ENCODE data around the gene FOXF1.

The FOXF1 gene

DNA sequence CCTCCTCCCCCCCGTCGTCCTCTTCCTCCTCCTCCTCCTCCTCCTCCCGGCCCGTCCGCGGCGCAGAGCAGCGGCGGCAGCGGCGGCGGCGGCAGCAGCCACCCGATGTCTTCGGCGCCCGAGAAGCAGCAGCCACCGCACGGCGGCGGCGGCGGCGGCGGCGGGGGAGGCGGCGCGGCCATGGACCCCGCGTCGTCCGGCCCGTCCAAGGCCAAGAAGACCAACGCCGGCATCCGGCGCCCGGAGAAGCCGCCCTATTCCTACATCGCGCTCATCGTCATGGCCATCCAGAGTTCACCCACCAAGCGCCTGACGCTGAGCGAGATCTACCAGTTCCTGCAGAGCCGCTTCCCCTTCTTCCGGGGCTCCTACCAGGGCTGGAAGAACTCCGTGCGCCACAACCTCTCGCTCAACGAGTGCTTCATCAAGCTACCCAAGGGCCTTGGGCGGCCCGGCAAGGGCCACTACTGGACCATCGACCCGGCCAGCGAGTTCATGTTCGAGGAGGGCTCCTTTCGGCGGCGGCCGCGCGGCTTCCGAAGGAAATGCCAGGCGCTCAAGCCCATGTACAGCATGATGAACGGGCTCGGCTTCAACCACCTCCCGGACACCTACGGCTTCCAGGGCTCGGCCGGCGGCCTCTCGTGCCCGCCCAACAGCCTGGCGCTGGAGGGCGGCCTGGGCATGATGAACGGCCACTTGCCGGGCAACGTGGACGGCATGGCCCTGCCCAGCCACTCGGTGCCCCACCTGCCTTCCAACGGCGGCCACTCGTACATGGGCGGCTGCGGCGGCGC, at the start of gene FOXF1:
Gene FOXF1 (plus strand): TSS at position 63 of the 797 bp plus-strand sequence. CDS start 43 bp downstream, at position 106.
- no peak for DNase-seq (ENCODE audit: low spot score)

DNA sequence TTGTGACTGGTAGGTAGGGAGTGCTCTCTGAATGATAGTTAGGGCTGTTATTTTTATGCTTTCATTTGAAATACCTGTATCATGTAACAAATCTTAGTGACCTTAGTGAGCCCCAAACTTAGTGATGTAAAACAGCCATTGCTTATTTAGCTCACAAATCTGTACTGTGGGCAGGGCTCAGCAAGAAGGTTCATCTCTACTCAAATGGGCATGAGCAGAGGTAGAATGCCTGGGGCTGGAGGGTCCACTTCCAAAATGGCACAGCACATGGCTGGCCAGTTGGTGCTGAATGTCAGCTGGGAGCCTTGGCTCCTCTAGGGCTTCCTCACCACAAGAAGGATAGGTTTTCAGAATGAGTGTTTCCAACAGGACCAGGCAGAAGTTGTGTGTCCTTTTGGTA, 49.3 kb upstream of the FOXF1 start:
- DNase-seq (ENCODE audit: low spot score) = no peak

DNA sequence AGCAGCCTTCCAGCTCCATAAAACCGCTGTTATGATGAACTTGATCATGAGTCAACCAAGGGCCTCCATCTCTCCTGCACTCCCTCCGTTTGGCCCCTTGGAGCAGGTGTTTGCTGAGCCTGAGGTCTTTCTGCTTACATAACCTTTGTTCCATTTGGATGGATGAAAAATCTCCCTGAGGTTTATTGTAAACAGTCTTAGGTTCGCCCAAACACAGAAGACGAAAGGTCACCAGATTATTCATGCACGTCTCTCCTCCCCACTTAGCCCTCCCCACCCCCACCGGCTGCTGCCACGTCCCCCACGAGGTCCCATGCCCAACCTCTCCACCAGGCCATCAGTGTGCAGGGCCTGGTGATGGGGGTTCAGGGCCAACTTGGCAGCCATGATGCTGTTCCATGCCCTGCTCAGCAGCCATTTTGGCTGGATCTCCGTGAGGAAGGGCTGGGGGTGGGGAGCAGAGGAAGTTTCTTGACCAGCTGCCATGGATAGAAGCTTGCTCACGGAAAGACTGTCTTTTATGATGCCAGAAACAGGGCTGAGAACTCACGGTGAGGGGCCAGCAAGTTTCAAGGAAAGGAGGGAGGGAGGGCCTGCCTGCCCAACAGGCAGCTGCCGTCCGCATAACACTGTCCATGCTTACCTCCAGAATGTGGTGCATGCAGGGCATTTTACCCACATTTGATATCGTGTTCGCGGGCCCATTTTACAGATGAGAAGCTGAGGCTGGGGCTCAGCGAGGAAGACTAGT, 47.8 kb upstream of the FOXF1 start:
- DNase-seq (ENCODE audit: low spot score) = no peak

DNA sequence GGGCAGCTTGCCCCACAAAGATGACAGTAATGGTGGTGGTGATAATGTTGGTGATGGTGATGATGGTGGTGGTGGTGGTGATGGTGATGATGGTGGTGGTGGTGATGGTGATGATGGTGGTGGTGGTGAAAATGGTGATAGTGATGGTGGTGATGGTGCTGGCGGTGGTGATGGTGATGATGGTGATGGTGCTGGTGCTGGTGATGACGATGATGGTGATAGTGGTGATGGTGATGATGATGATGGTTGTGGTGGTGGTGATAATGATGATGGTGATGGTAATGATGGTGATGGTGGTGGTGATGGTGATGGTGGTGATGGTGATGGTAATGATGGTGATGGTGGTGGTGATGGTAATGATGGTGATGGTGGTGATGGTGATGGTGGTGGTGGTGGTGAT, 46.3 kb upstream of the FOXF1 start:
- DNase-seq (ENCODE audit: low spot score) = no peak

DNA sequence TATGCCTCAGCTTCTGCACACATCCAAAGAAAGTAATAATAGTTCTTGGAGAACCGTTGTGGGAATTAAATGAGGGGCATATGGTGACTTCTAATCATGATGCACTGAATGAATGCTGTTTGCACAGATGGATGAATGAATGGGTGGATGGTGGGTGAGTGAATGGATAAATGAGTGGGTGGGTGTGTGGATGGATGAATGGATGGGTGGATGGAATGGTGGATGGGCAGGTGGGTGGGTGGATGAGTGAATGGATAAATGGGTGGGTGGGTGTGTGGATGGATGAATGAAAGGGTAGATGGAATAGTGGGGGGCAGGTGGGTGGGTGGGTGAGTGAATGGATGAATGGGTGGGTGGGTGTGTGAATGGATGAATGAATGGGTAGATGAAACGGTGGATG, 44.9 kb upstream of the FOXF1 start:
- DNase-seq (ENCODE audit: low spot score) = no peak

DNA sequence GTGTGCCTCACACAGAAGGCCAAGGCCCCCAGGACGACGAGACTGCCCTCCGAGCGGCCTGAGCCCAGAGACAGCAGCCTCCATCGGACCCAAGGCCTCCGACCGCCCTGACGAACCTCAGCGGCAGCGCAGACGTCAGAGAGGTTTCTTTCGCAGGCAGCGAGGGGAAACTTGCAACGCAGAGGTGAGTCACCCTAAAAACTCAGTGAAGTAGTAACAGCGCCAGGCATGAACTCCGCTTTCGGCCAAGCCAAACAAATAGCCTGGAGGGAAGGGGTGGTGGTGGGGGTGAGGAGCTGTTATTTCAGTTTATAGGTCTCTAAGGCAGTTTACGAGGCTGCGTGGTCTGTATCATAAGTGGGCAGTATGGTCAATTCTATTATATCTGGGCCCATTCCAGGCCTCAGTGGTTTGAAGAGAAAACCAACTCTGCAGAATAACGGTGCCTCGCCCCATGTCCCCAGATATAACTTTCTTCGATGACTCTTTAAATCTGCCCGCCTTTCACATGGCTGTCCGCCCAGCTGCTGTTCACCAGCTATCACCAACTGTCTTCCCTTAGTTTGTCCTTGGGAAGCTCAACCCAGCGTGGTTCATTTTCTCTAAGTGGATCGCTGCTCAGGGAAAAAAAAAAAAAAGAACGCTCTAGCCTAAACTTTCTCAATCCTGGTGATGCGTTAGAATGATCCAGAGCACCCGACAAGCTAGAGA, 43.5 kb upstream of the FOXF1 start:
- no peak for DNase-seq (ENCODE audit: low spot score)

DNA sequence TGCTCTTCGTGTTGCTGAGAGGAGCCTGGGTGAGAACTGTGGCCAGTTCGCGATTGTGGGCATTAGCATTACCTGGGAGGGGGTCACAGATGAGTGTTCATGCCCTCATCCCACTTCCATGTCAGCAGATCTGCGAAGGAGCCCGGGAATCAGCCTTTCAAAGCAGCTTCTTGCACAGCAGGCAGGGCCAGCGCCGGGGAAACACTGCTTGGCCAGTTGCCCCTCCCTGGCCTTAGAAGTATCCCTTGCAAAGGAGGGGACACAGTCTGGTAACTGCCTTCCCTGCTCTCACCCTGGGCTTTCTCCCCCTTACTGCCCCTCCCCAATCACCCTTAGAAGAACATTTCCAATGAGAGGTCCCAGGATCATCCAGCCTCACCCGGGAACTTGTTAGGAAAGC, 42.8 kb upstream of the FOXF1 start:
- no peak for DNase-seq (ENCODE audit: low spot score)

DNA sequence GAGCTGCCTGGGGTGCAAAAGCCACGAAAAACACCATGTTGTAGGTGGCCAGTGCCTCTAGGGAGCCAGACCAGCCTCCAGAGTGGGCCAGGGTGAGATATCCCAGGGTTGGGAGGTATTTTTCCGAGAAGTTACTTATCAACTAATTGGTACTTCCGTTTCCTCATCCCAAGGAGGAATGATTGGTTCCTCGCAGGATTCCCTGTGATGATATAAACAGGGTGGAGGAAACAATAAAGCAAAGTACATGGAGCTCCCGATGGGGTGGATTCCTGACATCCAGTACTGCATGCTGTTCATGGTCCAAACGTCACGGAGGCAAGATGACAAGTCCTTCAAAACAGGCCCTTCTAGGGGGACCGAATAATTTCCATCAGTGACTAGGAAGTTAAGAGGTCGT, 39.4 kb upstream of the FOXF1 start:
- DNase-seq (ENCODE audit: low spot score) = no peak

DNA sequence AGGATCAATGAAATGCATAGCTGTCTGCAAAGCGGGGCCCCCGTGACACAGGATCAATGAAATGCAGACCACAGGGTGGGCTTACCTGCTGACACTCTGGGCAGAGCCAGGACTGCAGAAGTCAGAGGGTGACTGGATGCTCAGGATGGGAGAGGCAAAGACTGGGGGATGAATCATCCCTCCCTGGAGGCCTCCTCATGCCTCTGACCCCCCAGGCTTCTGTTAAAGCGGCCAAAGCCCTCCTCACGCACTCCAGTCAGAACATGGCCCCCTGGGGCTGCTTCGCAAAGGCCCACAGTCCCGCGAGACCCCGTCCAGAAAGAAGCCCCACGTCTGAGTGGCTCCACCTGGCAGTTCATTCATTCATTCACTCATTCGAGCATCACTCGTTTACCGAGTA, 38.4 kb upstream of the FOXF1 start:
- DNase-seq (ENCODE audit: low spot score) = no peak

DNA sequence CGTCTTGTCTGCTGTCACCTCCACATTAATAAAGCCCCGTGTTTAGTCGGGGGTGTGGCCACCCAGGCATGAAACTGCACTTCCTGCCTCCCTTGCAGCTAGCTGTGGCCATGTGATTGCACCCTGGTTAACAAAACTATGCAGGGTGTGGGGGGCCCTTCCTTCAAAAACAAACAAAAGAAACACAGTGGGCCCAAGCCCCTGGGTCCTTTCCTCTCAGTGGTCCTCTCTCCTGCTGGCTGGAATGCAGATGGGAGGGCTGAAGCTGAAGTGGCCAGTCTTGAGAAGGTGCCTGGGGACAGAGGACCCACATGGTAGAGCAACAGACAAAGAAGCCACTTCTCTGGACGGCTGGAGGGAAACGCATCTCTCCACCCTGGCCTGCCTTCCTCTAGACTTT, 38.0 kb upstream of the FOXF1 start:
- no peak for DNase-seq (ENCODE audit: low spot score)

DNA sequence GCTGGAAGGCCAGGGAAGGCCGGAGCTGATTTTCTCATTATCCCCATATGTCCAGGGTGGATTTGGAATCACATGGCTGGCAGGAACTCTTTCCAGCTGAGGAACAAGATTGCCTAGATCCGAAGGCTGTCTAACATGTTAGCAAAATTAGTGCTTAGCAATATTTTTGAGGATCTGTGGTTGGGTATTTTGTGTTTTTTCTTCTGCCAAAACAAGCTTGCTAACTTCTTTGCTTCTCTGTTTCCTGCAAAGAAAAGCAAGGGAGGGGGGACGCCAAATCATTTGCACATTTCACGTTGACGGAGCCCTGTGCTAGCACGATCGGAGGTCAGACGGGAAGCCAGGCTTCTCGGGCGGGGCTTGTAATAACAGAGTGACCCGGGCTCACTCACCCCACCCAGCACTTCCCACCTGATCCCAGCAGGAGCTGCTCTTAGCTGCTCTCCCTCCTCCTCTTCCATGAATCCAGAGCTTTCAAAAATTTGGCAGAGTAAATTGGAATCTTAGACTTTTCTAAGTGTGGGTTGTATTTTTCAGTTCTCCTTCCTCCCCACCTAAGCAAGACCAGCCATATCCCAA, 33.3 kb upstream of the FOXF1 start:
- no peak for DNase-seq (ENCODE audit: low spot score)

DNA sequence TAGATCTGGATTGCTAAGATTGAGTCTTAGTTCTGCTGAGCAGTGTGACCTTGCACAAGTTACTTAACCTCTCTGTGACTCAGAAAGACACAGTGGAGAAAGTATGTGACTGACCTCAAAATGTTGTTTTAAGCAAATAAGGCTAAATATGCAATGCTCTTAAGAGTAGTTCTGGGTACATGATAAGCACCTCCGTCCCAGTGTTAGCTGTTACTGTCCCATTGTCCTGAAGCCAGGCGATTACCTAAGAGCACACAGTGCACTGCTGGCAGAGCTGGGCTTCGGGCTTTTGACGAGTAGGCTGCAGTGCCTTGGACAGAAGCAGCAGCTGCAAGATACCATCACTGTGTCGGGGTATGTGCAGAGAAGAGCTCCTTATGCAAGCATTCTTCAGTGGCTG, 32.7 kb upstream of the FOXF1 start:
- no peak for DNase-seq (ENCODE audit: low spot score)

DNA sequence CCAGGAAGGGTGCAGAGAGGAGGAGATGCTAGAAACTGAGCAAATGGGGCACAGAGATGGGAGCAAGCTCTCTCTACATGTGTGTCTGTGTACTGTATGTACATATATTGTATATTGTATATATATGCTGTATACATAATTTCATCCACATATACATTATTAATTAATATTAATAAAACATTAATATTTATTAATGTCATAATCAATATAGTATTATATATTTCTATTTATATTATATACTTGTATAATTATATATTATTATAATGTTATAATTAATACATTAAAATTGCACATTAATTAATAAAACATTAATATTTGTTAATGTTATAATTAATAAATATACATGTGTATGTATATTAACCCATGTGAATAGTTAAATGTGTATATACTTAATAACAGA, 31.5 kb upstream of the FOXF1 start:
- DNase-seq (ENCODE audit: low spot score) = no peak

DNA sequence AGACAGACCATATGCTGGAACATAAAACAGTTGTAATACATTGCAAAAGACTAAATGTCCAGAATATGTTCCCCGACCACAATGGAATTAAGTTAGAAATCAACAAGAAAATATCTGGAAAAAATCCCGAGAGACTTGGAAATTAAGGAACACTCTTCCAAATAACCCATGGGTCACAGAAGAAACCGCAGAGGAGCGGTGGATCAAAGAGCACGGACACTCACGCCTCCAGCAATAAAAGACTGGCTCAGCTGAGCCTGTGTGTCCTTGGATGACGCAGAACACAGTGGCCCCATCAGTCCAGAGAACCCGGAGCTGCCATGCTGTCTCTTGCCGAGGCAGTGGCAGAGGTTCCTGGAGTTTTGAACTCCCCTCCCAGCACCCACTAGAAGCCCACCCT, 30.9 kb upstream of the FOXF1 start:
- no peak for DNase-seq (ENCODE audit: low spot score)

DNA sequence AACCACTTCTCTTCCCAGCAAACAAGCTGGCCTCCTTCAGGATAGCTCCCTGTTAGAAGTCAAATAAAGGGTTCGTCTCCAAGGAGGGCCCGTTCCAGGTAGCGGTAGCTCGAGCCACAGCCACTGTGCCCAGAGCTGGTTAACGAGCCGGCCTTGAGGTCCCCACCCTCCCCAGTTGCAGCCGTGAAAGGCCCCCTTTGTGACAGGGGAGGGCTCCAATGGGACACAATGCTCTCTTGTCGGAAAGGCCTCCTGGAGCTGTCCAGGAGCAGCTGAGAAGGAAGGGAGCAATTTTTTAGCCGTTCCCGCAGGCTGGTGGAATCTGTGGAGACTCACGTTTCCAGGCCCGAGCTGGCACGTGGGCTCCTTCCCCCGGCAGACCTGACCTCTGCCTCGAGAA, 29.9 kb upstream of the FOXF1 start:
- no peak for DNase-seq (ENCODE audit: low spot score)

DNA sequence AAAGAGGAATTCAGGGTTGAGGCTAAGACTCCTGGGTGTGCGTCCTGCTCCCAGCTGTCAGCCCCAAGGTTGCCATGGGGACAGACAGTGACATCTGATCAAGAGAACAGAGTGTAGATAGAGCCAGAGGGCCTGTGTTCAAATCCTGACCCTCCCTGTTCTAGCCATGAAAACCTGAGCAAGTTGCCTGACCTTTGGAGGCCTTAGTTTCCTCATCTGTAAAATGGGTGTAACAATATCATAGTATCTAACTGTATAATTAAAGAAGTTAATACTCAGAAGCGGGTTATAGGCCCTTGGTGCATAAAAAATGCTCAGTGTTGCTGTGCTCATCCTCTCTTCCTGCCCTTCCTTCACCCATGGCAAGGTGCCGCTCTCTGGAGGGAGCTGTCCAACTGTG, 28.7 kb upstream of the FOXF1 start:
- no peak for DNase-seq (ENCODE audit: low spot score)

DNA sequence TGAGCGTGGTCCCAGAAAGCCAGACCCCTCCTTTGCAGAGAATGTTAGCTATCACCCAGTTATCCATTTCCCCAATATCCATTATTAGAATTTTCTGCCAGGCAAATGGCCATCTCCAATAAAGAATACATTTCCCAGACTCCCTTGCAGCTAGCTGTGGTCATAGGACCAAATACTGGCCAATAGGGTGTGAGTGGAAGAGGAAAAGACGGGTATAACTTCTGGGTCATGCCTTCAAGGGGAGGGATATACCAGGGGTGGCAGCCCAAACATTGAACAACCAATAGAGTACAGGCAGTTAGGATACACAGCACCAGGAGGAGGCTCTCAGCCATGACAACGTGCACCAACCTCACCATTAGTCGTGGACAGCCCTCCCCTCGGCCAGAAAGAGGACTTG, 26.1 kb upstream of the FOXF1 start:
- DNase-seq (ENCODE audit: low spot score) = no peak

DNA sequence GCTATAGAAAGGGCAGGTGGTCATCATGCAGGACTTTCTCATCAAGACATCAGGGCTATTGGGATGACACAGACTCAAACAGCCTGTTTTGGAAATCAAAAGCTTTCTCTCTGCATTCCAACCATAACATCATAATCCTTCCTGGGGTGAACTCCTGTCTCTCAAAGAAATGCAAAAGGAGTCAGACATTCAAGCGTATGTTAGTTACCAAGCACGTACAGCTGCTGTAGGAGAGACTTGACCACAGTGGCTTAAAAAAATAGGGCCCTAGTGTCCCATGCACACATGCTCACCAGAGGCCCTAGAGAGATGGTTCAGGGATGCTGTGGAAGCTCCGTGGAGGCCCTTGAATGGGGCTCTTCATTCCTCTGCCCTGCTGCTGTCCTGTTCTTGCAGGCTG, 24.6 kb upstream of the FOXF1 start:
- no peak for DNase-seq (ENCODE audit: low spot score)

DNA sequence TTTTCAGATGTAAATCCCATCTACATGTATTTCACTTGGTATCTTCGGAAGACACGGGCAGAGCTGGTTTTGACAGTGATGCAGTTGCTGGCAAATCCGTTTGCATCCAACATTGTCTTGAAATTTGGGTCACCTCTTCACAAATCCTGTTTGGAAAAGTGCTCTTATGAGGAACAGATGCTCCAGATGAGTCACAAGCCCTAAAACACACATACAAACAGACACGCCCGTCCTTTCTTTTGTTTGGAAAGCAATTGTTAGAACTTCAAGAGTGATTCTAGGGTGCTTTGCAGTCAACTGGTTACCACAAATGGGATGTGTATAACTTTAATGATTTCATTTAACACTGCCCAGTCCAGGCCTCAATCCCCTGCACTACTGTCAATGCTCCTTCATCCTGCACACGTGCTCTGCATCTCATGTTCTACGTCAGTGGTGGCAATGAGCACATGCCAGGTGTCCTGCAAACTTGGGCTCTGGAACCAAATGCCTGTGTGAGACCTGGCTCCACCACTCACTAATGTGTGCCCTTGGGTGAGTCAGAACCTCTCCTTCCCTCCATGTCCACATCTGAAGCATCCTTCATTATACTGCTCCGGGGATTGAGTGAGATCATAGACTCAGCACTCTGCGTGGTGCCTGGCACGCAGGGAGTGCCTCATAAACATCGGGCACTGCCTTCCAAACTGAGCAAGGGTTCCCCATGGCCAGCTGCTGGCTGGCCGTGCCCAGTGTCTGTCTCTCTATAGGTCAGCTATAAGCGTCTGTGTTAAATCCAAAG, 19.3 kb upstream of the FOXF1 start:
- DNase-seq (ENCODE audit: low spot score) = no peak

DNA sequence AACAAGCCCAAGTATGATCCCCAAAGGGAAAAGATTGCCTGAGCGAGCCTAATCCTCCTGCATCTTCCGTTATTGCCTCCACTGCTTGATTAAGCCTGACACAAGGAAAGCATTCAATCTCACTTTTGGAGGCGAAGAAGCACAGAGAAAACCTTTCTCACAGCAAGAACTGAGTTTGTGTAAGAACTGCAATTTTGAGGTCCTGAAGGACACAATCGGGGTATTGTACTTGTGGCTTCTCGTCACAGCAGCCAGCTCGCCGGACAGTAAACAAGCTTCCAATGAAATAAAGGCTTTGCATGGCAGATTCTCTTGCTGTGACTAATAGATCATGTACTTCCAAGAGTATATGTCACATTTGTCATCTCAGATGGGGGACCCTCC, 18.7 kb upstream of the FOXF1 start:
- no peak for DNase-seq (ENCODE audit: low spot score)

DNA sequence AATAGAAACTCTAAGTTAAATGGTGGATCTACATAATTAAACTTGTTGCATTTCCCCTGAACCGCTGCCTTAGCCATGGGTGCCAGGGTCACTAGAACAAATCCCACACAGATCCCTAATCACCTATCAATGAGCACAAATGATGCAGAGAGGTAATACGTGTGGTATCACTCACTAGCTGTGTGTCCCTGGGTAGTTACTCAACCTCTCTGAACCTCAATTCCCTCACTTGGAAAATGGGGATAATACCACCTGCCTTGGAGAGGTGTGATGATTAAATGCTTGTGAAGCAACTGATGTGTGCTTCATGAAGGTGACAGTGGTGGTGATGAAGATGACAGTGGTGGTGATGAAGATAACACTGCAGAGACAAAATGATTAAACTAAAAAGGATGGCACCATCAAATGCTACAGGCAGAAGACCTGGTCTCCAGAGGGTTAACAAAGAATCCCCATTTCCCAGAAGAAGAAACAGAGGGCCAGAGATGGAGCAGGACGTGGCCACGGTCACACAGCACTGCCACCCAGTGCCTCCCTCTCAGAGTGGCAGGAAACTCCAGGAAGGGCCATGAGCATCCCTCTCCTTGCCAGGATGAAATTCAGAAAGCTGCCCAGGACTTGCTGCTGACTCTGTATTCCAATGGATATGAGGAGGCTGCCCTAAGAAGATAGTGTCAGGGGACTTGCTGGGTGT, 17.9 kb upstream of the FOXF1 start:
- no peak for DNase-seq (ENCODE audit: low spot score)

Data from CD4-positive, alpha-beta T cell treated with Interleukin-15 for 4 hours (primary cell).